HG03139 (cell line): Measurements from ENCODE around the gene MMP7.
A peak's percentile ranks its signal among the peaks of the same experiment; 100 is the strongest.

ENCODE experiments used
- ATAC-seq: cut with Tn5 transposase; IDR thresholded peaks from one replicate; pipeline ENCODE4 v1.9.1; 2021; ENCODE audit not compliant: unreplicated experiment

Gene MMP7

DNA sequence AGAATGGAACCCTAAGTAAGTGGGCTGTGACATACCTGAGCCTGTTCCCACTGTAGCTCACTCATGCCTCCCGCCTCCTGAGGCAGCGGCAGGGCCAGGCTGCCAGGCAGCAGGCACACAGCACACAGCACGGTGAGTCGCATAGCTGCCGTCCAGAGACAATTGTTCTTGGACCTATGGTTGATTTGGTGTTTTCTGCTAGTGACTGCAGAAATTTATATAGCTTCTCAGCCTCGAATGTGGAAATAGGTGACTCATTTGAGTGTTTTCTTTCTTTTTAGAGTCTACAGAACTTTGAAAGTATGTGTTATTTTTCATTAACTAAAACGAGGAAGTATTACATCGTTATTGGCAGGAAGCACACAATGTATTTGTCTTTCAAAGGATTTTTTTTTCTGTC, at the start of gene MMP7:
Gene MMP7 (minus strand): TSS at position 190 of the 400 bp plus-strand sequence. CDS start 47 bp downstream, at position 143.
- peak; percentile 51 for ATAC-seq

DNA sequence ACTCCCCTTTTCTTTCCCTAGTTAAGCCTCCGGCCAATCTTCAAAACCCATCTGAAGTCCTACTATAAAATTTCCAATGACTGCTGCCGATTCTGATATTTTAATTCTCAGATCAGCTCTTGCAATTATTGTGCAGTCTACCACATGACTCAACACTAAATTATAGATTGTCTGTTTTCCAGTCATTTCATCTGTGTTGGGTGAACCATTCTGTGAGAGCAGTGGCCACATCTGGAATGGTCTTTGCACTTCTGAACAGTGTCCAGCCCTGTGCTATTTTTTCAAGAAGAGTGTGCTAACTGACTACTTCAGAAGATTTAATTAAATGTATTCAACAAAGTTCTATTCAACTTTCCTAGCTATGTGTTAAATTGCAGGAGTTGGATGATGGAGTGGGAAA, 47.2 kb upstream of the MMP7 start:
- ATAC-seq = no peak

DNA sequence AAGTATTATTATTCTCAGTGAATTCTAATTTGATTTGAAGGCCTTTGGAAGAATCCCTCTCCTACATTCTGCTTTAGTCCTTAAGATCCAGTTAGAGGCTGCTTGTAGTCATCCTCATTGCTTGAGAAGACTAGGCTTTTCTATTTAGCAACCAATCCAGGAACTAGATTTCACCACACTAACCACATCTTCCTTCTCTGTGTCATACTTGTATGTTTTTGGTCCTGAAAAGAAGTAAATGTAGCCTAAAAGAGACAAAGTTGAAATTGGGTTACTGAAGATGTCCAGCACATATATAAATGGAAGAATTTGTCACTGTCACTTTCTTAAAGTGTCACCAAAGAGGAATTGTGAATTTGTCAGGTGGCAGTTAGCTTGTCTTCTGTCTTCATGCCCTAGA, 46.6 kb upstream of the MMP7 start:
- no peak for ATAC-seq

- no peak for ATAC-seq
Measured at GRCh38 chr11:102576350-102576749, 45.8 kb upstream of the MMP7 start.

DNA sequence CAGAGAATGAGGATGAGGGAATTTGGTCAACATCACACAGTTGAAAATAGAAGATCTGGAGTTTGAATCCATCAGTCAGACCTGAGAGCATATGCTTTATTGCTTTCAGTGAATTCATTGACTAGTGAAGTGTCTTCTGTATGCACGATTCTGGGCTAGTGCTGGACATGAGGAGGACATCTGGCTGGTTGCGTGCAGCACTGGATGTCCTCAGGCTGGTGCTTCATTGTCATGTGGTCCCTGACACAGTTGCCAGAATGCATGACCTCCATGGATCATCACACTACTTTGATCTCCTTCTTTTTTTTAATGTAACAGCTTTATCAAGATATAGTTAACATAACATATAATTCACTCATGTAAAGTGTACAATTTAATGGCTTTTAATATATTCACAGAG, 44.5 kb upstream of the MMP7 start:
- ATAC-seq = no peak

- ATAC-seq = no peak
Measured at GRCh38 chr11:102573851-102574250, 43.3 kb upstream of the MMP7 start.

DNA sequence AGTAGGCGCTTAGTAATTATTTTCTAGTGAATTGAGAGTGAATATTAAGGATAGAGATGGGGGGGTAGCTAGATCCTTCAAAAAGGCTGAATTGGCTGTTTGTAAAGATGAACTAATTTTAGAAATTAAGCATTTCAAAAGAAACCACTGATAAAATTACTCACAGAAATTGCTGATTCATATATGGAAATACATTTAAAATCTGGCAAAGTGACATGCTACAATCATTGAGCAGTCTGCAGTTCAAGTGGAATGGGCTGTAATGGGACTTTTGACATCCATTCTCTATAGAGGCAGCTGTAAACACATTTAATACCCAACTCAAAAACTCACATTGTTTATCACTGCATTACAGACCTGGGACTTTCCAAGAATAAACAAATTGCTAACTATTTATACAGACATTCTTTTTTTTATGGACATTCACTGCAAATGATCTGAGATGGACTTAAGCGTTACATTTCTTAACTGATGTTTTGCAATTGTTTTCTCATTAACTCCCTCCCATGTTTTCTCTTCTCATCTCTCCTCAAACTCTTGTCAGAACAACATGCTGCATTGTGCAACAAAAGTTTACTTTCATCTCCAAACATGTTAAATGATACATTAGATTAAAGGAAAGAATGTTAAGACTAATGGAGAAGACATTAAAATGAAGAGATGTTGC, 42.1 kb upstream of the MMP7 start:
- ATAC-seq = no peak

GRCh38 chr11:102568851-102569250, 38.3 kb upstream of the MMP7 start:
- no peak for ATAC-seq

GRCh38 chr11:102566112-102566511, 35.6 kb upstream of the MMP7 start:
- ATAC-seq = no peak

GRCh38 chr11:102564110-102564509, 33.6 kb upstream of the MMP7 start:
- ATAC-seq = peak; percentile 56

- ATAC-seq = no peak
Measured at GRCh38 chr11:102561636-102562035, 31.1 kb upstream of the MMP7 start.

DNA sequence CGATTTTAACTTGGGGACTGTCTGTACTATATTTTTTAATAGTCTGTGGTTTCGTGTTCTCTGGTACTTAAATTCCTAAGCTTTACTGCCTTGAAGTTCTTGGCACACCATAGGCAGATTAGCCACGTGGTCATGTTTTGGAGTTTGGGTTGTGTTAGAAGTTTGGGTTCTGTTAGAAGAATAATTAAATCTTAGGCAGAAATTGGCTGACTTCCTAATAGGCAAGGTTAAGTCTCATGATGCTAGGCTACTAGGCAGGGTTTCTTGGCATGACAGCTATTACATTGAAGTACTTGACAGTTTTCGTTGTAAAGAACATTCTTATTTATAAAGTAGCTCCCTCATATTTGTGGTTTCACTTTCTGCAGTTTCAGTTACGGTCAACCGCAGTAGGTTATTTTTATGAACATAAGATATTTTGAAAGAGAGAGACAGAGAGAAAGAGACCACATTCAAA, 30.0 kb upstream of the MMP7 start:
- peak; percentile 70 for ATAC-seq

- ATAC-seq = peak; percentile 40
Measured at GRCh38 chr11:102559839-102560238, 29.3 kb upstream of the MMP7 start.

GRCh38 chr11:102555091-102555490, 24.5 kb upstream of the MMP7 start:
- no peak for ATAC-seq

GRCh38 chr11:102553835-102554282, 23.3 kb upstream of the MMP7 start:
- ATAC-seq = peak; percentile 61

DNA sequence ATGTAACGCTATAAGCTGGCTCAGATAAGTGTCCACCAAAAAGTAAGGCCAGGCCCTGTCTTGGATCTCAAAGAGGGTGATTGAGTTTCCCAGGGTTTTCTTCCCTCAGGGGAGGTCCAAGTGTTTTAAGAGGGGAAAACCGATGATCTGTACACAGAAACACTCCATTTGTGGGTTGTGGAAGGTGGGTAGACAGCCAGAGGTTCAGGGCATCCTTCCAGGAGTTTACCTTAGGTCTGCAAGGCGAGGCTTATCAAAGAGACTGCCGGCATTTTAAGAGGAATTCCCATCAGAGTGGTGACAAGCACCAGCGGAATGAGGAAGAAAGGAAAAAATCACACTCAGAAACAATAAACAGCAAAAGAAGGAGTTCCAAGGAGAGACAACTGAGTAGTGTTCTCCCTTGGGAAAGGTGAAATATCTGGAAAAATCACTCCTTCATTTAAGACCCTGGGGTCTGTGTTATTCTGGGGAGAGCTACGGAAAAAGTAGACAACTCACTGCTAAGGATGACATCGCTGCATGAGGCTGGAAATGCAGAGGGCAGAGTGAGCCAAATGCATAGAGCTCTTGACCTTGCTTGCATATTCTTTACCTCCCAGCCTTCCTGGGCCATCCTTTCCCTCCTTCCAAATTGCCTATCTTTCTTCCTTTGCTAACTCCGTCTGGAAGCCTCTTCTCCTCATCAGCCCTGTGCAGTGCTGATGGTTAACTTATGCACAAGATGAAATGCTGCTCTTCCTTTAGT, 22.1 kb upstream of the MMP7 start:
- ATAC-seq = no peak

DNA sequence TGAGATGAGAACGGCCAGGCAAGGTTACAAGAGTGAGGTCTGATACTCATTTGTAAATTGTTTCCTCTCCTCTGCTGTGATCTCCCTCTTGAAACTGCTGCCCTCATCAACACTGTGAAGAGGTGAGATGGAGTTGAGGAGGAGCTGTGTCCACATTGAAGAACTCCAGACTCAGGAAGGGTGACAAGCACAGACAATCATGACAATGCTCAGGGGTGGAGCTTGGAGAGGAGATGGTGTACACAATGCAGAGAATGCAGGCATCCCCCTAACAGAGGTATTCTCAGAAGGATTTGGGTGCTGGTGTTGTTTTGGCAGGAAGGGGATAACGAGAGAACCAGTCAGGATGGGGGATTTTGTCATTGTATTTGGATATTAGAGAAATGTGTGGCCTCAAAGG, 21.5 kb upstream of the MMP7 start:
- no peak for ATAC-seq

- ATAC-seq = no peak
Measured at GRCh38 chr11:102551169-102551781, 20.7 kb upstream of the MMP7 start.

- ATAC-seq = peak; percentile 75
Measured at GRCh38 chr11:102546923-102547471, 16.4 kb upstream of the MMP7 start.

GRCh38 chr11:102546427-102546826, 15.9 kb upstream of the MMP7 start:
- peak; percentile 42 for ATAC-seq

DNA sequence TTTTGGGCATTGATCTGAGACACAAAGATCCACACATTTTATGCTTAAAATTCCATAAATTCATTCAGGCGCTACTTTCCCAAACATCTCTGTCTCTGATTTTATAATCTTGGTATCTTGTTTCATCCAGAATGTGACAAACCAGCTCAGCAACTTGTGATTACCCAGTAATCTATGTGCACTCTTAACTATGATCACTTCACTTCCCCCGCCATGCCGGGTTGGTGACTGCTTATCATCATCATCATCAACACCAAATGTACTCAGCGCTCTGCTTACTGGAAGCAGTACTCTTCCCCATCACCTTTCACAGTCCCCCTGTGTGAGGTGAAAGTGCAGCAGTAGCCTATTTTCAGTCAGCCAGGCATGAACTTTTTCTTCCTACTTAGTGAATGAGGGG, 15.2 kb upstream of the MMP7 start:
- ATAC-seq = no peak

DNA sequence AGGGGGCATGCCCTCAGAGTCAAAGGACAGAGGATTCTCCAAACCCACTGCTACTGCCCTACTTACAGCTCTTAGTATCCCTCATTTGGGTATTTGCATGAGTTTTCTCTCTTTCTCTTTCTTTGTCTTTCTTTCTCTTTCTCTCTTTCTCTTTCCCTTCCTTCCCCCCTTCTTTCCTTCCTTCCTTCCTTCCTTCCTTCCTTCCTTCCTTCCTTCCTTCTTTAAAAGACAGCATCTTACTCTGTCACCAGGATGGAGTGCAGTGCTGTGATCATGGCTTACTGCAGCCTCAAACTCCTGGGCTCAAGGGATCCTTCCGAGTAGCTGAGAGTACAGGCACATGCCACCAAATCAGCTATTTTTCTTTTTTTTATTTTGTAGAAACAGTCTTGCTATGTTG, 14.0 kb upstream of the MMP7 start:
- ATAC-seq = no peak
